ENCODE results near the gene ACSL6.

Gene ACSL6

GRCh38 chr5:132049093-132049492 lies 37.6 kb upstream of the ACSL6 start:
- TF ChIP-seq CTCF (IDR thresholded peaks at IDR 0.05; ENCODE audit: low read depth, low read length) = no peak
- in situ Hi-C loops (cut with HindIII; ENCODE audit: low sequenced_read_pairs) = no loop called here
- H3K4me3 ChIP-seq (ENCODE audit: low read depth, low read length) = no peak overlapping the region
- no peak for DNase-seq (ENCODE audit: low read depth, low spot score)

- in situ Hi-C loops (cut with HindIII; ENCODE audit: low sequenced_read_pairs) = no loop called here
- TF ChIP-seq CTCF (IDR thresholded peaks at IDR 0.05; ENCODE audit: low read depth, low read length) = no peak
- DNase-seq (ENCODE audit: low read depth, low spot score) = no peak
- no peak overlapping the region for H3K4me3 ChIP-seq (ENCODE audit: low read depth, low read length)
Observed at GRCh38 chr5:132046880-132047299, 35.4 kb upstream of the ACSL6 start.

GRCh38 chr5:132044207-132044606 lies 32.7 kb upstream of the ACSL6 start:
- no peak for TF ChIP-seq CTCF (IDR thresholded peaks at IDR 0.05; ENCODE audit: low read depth, low read length)
- no peak overlapping the region for H3K4me3 ChIP-seq (ENCODE audit: low read depth, low read length)
- no peak for DNase-seq (ENCODE audit: low read depth, low spot score)
- in situ Hi-C loops (cut with HindIII; ENCODE audit: low sequenced_read_pairs) = no loop called here

GRCh38 chr5:132037353-132037752 lies 25.9 kb upstream of the ACSL6 start:
- no peak for DNase-seq (ENCODE audit: low read depth, low spot score)
- no peak for TF ChIP-seq CTCF (IDR thresholded peaks at IDR 0.05; ENCODE audit: low read depth, low read length)
- in situ Hi-C loops (cut with HindIII; ENCODE audit: low sequenced_read_pairs) = no loop called here
- no peak overlapping the region for H3K4me3 ChIP-seq (ENCODE audit: low read depth, low read length)

- in situ Hi-C loops (cut with HindIII; ENCODE audit: low sequenced_read_pairs) = no loop called here
- H3K4me3 ChIP-seq (ENCODE audit: low read depth, low read length) = no peak overlapping the region
- TF ChIP-seq CTCF (IDR thresholded peaks at IDR 0.05; ENCODE audit: low read depth, low read length) = no peak
- no peak for DNase-seq (ENCODE audit: low read depth, low spot score)
Observed at GRCh38 chr5:132033122-132033521, 21.7 kb upstream of the ACSL6 start.

- no peak for TF ChIP-seq CTCF (IDR thresholded peaks at IDR 0.05; ENCODE audit: low read depth, low read length)
- H3K4me3 ChIP-seq (ENCODE audit: low read depth, low read length) = no peak overlapping the region
- no peak for DNase-seq (ENCODE audit: low read depth, low spot score)
- in situ Hi-C loops (cut with HindIII; ENCODE audit: low sequenced_read_pairs) = no loop called here
Observed at GRCh38 chr5:132032196-132032595, 20.7 kb upstream of the ACSL6 start.

GRCh38 chr5:132030610-132031009 lies 19.2 kb upstream of the ACSL6 start:
- no peak for TF ChIP-seq CTCF (IDR thresholded peaks at IDR 0.05; ENCODE audit: low read depth, low read length)
- no peak overlapping the region for H3K4me3 ChIP-seq (ENCODE audit: low read depth, low read length)
- no peak for DNase-seq (ENCODE audit: low read depth, low spot score)
- in situ Hi-C loops (cut with HindIII; ENCODE audit: low sequenced_read_pairs) = no loop called here

Measured in astrocyte of the spinal cord (primary cell).